Measurements from ENCODE around the gene RBM6.
A peak's percentile ranks its signal among the peaks of the same experiment; 100 is the strongest.
"Not testable (repeated sequence)": the region's sequence is repeated elsewhere in the genome, so short reads cannot be mapped to it uniquely, and the experiment has no call there.

Gene RBM6

DNA sequence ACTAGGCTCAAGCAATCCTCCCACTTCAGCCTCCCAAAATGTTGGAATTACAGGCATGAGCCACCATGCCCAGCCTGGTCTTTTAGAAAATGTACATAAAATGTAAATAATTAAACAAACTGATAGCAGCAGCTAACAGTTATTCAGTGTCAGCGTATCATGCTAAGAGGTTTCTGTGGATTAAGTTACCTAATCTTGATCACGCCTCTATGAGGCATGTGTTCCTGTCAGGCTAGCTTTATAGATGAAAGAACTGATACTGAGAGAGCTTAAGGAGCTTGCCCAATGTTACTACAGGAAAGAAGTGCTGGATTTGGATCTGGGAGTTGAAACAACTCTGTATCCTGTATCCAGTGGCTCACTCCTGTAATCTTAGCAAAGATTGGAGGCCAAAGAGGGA lies 25.0 kb upstream of the RBM6 start:
- DNase-seq = no peak

DNA sequence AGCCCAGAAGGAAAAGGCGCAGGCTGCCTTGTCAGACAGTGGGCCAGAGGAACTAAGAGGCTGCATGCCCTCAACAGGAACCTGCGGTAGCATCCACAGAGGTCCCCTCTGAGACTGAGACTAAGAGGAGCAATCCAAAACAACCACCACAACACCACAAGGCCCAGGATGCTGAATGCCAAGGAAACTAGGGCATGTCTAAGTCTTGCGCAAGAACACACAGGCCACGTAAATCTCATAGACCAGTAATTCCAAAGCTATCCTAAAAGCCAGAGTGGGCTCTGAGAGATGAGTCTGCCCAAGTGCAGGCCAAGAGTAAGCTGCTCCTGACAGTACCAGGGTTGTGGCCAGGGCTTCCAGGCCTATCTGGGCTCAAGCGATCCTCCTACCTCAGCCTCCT lies 23.3 kb upstream of the RBM6 start:
- no peak for DNase-seq

DNA sequence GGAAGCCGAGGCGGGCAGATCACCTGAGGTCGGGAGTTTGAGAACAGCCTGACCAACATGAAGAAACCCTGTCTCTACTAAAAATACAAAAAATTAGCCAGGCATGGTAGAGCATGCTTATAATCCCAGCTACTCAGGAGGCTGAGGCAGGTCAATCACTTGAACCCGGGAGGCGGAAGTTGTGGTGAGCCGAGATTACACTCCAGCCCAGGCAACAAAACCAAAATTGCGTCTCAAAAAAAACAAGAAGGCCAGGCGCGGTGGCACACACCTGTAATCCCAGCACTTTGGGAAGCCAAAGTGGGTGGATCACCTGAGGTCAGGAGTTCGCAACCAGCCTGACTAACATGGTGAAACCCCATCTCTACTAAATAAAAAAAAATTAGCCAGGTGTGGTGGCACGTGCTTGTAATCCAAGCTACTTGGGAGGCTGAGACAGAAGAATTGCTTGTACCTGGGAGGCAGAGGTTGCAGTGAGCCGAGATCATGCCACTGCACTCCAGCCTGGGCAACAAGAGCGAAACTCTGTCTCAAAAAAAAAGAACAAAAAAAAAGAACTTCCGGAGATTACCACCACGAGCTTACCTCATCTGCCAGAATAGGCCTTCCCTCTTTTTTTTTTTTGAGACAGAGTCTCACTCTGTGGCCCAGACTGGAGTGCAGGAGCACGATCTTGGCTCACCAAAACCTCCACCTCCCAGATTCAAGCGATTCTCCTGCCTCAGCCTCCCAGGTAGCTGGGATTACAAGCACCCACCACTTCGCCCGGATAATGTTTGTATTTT lies 22.0 kb upstream of the RBM6 start:
- DNase-seq = not testable (repeated sequence)

DNA sequence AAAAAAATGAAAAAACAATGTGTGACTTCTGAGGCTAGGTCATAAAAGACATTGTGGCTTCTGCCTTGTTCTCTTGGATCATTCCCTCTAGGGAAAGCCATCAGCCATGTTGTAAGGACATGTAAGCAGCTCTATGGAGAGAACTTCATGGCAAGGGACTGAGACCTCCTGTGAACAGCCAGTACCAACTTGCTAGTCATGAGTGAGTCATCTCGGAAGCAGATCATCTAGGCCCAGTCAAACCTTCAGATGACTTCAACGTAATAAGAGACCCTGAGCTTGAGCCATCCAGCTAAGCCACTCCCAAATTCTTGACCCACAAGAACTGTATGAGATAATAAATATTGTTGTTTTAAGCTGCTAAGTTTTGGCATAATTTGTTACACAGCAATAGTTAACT lies 15.3 kb upstream of the RBM6 start:
- DNase-seq = no peak

DNA sequence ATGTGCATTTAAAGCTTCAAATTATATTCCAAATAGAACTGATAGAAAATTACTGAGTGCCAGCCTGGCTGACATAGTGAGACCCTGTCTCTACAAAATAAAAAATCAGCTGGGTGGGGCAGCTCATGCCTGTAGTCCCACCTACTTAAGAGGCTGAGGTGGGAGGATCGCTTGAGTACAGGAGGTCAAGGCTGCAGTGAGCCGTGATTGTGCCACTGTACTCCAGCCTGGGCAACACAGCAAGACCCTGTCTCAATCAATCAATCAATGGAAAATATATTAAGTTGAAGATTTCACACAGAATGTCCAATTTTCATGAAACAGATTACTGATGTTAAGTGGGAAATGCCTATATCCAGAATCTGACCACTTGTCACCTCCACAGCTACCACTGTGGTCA lies 14.5 kb upstream of the RBM6 start:
- DNase-seq = no peak

DNA sequence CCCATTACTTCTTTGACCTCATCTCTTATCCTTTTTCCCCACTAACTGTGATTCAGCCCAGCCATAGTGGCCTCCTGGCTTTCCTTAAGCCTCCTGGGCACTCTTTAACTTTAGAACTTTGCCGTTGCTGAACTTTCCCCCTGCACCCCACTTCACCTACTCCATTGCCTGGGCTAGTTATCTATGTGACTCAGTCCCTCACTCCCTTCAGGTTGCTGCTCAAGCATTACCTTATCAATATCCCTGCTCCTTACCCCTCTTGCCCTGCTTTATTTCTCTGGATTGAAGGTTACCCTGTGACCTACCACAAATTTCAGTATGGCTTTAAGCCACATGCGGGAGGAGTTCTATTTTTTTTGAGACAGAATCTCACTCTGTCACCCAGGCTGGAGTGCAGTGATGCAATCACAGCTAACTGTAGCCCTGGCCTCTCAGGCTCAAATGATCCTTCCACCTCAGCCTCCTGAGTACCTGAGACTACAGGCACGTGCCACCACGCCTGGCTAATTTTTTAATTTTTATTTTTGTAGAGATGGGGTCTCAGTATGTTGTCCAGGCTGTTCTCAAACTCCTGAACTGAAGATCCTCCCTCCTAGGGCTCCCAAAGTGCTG lies 13.7 kb upstream of the RBM6 start:
- DNase-seq = no peak

DNA sequence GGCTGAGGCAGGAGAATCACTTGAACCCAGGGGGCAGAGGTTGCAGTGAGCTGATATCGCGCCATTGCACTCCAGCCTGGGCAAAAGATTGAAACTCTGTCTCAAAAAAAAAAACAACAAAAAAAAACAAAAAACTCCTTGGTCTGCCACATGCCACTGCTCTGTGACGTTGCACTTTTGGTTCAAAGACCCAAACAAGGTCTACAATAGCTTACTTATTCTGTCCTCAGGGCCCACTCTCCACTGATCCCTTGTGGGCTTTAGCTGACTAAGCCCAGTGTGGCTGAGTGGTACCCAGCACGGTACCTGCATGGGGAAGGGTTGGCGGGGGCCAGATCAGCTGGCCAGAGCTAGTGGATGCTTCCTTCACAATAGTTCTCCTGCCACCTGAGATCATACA lies 12.2 kb upstream of the RBM6 start:
- DNase-seq = no peak

DNA sequence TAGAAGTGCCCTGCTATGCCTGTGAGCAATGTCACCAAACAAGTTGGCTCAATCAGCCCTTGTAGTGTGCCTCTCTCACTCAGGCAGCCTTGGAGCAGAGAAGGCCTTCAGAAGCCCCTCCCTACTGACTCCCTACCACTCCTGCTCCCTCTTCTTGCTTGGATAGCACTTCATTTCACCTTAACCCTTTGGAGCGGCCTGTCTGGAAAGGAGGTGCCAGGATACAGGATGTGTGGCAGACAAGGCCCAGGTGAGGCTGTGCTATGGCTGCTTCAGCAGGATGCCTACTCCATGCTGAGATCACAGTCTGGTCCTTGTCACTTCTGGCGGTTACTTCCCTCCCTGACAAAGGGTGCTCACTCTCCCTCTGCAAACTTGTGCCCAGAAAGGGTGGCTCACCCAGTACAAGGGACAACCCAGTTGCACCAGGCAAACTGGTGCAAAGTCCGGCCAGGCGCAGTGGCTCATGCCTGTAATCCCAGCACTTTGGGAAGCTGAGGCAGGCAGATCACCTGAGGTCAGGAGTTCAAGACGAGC lies 11.4 kb upstream of the RBM6 start:
- no peak for DNase-seq

DNA sequence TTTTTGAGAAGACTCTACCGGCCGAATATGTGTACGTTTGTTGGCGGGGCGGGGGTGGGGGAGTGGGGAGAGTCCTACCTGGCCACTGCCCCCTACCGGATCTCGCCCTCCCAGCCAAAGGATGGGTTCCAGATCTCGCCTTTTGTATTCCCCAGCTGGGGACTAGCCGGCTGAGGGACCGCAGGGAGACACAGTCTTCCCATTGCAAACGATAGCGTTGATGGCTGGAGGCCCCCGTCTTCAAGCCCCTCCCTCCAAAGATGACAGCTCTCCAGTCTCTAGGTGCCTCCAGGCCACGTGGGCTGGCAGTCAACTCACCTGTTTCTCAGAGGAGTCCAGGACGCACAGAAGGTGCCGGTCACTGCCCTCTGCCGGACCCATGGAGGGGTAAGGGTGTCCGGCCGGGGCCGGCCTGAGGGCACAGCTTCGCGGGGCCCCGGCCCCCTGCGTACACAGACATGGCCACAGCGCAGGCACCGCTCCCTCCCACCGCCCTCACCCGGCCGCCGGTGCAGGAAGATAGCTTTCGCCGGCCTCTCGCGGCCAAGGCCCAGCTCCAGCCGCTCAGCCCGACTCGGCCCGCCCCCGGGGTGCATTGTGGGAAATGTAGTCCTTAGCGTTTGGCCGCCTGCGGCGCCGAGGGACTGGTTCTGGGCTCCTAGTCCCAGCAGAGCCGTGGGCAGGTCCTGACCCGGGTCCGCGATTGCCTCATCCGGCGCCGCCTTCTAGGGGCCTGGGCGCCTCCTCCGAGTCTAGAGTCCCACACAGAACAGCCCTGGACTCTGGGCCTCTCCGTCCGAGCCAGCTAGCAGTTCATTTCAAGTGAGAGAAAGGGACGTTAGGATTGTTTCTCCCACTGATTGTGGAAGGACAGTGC lies 10.4 kb upstream of the RBM6 start, which contains the start of gene MON1A:
Gene MON1A, minus strand, starts transcription at position 521 of the 877 bp plus-strand sequence. CDS start 16,465 bp downstream, outside the sequence.
- peak; percentile 78 for DNase-seq

DNA sequence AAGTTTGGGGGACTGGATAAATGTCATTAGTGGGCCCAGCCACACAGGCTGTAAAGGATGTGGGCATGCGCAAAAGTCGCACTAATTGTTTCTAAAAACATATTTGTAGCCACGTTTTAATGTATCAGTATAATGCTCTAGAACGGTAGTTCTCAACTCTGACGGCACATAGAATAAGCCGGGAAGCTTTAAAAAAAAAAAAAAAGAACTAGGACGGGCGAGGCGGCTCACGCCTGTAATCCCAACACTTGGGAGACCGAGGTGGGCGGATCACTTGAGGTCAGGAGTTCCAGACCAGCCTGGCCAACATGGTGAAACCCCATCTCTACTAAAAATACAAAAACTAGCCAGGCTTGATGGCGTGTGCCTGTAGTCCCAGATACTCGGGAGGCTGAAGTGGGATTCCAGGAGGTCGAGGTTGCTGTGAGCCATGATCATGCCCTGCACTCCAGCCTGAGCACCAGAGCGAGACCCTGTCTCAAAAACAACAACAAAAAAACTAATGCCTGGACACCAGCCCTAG lies 9.7 kb upstream of the RBM6 start:
- no peak for DNase-seq

DNA sequence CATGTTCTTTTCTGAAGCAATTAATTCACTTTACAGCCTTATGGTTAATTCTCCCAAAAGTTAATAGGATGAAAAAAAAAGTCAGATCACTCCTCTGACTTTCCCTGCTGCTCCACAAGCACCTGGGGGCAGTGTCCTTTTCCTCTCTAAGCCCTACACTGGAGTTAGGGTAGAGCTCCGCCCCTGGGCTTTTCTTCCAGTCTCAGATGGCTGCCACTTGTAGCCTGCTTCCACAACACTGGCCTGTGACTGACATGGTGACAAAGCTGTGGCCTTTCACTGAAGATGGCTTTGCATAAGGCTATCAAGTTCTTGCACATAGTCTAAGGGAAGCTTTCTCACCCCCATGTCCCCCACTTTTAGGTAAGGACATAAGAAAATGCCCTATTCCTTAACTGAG lies 9.0 kb upstream of the RBM6 start:
- DNase-seq = no peak

DNA sequence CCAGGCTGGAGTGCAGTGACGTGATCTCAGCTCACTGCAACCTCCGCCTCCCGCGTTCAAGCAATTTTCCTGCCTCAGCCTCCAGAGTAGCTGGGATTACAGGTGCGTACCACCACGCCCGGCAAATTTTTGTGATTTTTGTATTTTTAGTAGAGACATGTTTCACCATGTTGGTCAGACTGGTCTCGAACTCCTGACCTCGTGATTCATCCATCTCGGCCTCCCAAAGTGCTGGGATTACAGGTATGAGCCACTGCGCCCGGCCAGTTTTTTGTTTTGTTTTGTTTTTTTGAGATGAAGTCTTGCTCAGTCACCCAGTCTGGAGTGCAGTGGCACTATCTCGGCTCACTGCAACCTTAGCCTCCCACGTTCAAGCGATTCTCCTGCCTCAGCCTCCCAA lies 7.7 kb upstream of the RBM6 start:
- DNase-seq = not testable (repeated sequence)

DNA sequence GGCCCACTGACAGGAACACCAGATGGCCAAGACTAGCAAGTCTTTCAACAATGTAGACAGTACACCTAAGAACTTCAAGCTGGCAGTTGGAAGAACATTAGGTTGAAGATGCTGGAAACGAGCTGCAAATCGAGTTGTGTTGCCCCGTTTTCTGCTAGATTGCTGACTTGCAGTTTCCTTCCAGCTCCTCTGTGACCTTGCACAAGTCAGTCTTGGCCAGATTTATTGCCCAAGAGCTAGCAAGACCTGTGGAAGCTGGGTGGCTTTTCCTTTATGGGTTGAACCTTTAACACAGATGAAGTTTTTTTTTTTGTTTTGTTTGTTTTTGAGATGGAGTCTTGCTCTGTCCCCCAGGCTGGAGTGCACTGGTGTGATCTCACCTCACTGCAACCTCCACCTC lies 2.9 kb upstream of the RBM6 start:
- no peak for DNase-seq

DNA sequence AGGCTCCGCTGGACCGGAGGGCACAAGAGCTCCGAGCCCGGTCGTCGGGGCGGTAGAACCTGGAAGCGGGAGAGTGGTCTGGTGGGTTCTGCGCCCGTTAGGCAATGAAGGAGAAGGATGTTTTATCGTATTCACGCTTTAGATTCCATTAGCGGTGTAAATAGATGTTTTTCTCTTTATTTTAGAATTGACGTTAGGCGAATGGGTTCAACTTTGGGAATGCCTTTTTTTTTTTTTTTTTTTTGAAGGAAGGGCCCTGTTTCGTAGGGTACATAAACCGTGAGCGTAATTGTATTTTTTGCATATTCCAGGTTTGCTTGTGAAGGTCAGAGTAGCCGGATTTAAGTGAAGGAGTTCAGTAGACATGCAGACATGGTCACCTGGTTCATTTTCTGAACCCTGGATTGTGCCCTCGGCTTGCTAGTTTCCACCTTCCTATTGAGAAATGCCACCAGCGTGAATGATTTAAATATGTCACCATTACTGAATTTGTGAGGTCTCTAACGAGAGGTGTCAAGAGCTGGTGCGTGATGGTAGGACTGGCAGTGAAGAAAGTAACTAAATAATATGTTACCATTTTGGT lies 808 bp downstream of the RBM6 start:
- no peak for DNase-seq

DNA sequence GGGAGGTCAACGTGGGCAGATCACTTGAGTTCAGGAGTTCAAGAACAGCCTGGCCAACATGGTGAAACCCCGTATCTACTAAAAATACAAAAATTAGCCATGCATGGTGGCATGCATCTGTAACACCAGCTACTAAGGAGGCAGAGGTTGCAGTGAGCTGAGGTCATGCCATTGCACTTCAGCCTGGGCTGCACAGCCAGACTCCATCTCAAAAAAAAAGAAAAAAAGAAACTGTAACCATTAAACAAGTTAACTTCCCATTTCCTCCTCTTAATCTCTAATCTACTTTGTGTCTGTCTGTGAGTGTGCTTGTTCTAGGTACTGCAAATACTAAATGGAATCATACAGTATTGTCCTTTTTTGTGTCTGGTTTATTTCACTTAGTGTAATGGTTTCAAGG lies 2.7 kb downstream of the RBM6 start:
- no peak for DNase-seq

DNA sequence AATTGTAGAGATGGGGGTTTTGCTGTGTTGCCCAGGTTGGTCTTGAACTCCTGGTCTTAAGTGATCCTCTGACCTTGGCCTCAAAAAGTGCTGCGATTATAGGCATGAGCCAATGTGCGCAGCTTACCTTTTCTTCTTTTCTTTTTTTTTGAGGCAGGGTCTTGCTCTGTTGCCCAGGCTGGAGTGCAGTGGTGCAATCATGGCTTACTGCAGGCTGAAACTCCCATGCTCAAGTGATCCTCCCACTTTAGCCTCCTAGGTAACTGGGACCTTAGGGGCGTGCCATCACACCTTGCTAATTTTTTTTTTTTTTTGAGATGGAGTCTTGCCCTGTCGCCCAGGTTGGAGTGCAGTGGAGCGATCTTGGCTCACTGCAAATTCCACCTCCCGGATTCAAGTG lies 13.0 kb downstream of the RBM6 start:
- no peak for DNase-seq

DNA sequence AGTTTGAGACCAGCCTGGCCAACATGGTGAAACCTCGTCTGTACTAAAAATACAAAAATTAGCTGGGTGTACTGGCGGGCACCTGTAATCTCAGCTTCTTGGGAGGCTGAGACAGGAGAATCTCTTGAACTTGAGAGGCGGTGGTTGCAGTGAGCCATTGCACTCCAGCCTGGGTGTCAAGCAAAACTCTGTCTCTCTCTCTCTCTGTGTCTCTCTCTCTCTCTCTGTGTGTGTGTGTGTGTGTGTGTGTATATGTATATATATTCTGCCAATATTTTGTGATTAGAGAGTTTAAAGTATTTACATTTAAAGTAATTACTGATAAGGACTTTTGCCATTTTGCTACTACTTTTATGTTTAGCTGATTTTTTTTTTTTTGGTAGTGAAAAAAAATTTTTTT lies 15.7 kb downstream of the RBM6 start:
- DNase-seq = no peak

DNA sequence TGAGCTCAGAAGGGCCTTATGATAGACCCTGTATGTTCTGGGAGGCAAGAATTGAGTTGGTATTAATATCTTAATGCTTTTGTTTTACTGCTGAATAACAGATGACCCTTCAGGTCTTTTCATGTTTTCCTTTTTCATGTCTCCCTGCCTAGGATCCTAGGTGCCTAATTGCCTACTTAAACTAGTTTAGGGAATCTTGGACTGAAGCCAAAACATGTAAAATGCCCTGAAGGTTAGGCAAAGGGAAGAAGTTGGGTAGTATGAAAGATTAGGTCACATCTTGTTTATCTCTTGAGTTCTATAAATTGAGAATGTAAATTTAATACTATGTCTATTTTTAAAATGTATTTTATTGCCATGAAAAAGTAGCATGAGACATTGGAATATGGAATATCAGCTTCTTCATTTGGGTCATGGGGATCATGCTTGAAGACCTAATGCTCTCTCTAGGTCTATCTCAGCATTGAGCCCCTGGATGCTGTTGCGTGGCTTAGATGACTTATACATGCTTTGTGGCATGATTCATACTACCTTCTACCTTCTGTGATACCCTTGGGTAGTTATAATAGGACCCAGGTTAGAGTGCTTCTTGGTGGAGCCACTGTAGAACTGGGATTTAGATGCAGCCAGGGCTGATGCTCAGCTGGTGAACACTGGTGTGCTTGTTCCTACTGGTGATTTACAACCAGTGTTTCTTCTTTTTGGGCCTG lies 26.4 kb downstream of the RBM6 start:
- DNase-seq = no peak

DNA sequence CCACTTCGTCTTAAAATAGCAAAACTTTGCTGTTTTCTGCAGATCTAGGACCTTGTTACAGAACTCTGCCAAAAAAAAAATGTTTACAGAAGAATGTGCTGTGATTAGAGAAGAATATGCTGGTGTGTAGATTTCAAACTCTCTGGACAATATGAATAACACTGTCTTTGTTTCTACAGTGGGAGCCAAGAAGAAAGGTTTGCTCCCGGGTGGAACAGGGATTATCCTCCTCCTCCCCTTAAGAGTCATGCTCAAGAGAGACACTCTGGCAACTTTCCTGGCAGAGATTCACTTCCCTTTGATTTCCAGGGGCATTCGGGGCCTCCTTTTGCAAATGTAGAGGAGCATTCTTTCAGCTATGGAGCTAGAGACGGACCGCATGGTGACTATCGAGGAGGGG lies 27.3 kb downstream of the RBM6 start:
- no peak for DNase-seq

DNA sequence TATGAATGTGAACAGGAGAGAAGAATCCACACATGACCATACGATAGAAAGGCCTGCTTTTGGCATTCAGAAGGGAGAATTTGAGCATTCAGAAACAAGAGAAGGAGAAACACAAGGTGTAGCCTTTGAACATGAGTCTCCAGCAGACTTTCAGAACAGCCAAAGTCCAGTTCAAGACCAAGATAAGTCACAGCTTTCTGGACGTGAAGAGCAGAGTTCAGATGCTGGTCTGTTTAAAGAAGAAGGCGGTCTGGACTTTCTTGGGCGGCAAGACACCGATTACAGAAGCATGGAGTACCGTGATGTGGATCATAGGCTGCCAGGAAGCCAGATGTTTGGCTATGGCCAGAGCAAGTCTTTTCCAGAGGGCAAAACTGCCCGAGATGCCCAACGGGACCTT lies 28.4 kb downstream of the RBM6 start:
- no peak for DNase-seq

DNA sequence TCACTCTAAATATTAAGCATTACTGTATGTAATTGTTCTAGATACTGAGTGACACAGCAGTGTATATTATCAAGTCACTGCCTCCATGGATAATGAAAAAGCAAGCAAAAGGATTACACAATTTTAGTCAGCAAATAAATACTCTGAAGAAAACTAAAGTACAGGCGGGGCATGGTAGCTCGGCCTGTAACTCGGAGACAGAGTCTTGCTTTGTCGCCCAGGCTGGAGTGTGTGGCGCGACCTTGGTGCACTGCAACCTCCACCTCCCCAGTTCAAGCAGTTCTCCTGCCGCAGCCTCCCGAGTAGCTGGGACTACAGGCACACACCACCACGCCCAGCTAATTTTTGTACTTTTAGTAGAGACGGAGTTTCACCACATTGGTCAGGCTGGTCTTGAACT lies 32.7 kb downstream of the RBM6 start:
- no peak for DNase-seq

DNA sequence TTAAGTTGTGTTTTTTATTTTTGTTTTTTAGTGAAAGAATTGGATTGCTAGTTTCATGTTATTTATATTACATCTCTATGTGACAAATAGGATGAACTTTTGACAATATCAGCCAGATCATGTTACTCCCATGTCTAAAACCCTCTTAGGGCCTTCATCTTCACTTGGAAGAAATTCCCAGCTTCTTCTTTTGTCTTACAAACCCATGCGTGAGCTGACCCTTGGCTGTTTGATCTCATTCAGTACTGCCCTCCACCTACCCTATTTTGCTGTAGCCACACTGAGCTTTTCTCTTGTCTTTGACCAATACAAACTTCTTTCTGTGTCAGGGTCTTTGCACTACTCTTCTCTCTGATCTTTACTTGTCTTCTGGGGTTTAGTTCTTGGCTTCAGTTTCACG lies 37.0 kb downstream of the RBM6 start:
- no peak for DNase-seq
